ENCODE results near the gene LRRC49. TPM values are rescaled to one million over a fixed set of nuclear protein-coding genes. Genes with fewer than 3 reads are reported as not detected.
A peak's percentile ranks its signal among the peaks of the same experiment; 100 is the strongest.
"Not testable (repeated sequence)": the region's sequence is repeated elsewhere in the genome, so short reads cannot be mapped to it uniquely, and the experiment has no call there.

Gene LRRC49
- total and polyA plus RNA-seq, 11 donors: 13.3 to 123 (median 60.3) TPM

DNA sequence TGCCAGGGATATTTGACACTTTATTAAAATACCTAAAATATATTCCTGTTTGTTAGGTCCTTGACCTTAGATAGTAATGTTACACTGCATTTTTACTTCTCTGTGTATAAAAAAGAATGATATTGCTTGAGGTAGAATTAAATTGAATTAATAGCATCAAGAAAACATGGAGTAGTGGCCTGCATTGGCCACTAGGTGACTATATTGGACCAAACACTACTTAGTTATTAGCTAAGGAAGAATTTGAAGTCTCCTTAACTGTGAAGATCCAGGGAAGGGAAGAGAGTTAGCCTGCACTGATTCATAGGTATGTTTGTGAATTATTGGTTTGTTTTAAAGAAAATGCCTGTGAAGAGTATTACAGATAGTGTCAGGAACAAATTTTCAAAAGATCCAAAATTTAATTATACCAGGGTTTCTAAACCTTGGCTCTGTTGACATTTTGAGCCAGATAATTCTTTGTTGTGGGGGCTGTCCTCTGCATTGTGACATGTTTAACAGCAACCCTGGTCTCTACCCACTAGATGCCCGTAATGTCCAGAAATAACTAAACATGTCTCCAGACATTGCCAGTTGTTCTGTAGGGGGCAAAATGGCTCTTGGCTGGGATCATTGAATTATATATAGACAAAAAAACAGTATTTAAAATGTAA is 119.0 kb downstream of the LRRC49 start:
- TF ChIP-seq, protein P1, sequence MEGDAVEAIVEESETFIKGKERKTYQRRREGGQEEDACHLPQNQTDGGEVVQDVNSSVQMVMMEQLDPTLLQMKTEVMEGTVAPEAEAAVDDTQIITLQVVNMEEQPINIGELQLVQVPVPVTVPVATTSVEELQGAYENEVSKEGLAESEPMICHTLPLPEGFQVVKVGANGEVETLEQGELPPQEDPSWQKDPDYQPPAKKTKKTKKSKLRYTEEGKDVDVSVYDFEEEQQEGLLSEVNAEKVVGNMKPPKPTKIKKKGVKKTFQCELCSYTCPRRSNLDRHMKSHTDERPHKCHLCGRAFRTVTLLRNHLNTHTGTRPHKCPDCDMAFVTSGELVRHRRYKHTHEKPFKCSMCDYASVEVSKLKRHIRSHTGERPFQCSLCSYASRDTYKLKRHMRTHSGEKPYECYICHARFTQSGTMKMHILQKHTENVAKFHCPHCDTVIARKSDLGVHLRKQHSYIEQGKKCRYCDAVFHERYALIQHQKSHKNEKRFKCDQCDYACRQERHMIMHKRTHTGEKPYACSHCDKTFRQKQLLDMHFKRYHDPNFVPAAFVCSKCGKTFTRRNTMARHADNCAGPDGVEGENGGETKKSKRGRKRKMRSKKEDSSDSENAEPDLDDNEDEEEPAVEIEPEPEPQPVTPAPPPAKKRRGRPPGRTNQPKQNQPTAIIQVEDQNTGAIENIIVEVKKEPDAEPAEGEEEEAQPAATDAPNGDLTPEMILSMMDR (IDR thresholded peaks at IDR 0.05): peak; percentile 57 to 78 (median 72)
- no peak for TF ChIP-seq POLR2A (IDR thresholded peaks at IDR 0.05)
- Histone ChIP-seq H3K36me3 (peaks cover 0 to 34% (median 0%) of the 10 kb centered on the region in 9 donors), H3K27me3 (no peaks in the 10 kb centered on the region), H3K27ac (peak overlapping the region in 3 of 12 donors; percentile 7 to 69 (median 55)), H3K4me1 (peaks cover 0 to 11% (median 0%) of the 10 kb centered on the region in 12 donors), H3K9me3 (no peaks in the 10 kb centered on the region), H3K4me3 (peak overlapping the region in 5 of 12 donors; percentile 15 to 56 (median 52))
- peak in 3 of 4 donors; percentile 71 to 86 (median 82) for ATAC-seq
- peak in 1 of 5 donors; percentile 23 for DNase-seq
- intact Hi-C loops (cut with DNase I): loop anchor here in 9 of 10 donors (1.0 to 10.0 kb wide), 9 partner anchors 91 to 431 kb away; partner anchors contain the start of genes LRRC49 (in 2 of the 9) and THAP10 (in 2 of the 9)
- WGBS, 4 donors: 47 to 63% (median 59%) methylated on average over 1 of the region's 1 CpG

DNA sequence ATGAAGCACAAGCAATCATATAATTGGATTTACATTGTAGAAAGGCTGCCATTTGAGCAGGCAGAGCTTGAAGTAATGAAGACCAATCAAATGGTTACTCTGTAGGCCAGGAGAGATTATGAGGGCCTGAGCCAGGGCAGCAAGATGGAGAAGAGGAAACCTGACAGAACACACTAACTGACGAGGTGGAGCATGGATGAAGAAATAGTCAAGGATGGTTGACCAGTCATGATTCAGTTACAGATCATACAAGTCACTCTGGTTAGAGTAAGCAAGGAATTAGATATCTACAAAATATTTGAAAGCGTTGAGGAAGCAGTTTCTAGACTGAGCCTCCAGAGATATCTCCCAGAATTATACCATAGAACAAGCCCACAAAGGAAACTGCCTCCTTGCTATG is 120.8 kb downstream of the LRRC49 start:
- intact Hi-C loops (cut with DNase I): loop anchor here in 9 of 10 donors (5.0 to 10.0 kb wide), 6 partner anchors 89 to 429 kb away; partner anchors contain the start of genes LRRC49 (in 2 of the 9) and THAP10 (in 2 of the 9)
- Histone ChIP-seq H3K27ac (no peak overlapping the region), H3K27me3 (no peaks in the 10 kb centered on the region), H3K36me3 (peaks cover 0 to 52% (median under 1%) of the 10 kb centered on the region in 9 donors), H3K4me3 (no peak overlapping the region), H3K4me1 (peaks cover 0 to 11% (median 0%) of the 10 kb centered on the region in 12 donors), H3K9me3 (no peaks in the 10 kb centered on the region)
- WGBS, 4 donors: 86 to 92% (median 89%) methylated on average over 2 of the region's 2 CpGs
- no peak for ATAC-seq
- TF ChIP-seq, protein P1 (IDR thresholded peaks at IDR 0.05): no peak
- no peak for TF ChIP-seq POLR2A (IDR thresholded peaks at IDR 0.05)
- DNase-seq: no peak

DNA sequence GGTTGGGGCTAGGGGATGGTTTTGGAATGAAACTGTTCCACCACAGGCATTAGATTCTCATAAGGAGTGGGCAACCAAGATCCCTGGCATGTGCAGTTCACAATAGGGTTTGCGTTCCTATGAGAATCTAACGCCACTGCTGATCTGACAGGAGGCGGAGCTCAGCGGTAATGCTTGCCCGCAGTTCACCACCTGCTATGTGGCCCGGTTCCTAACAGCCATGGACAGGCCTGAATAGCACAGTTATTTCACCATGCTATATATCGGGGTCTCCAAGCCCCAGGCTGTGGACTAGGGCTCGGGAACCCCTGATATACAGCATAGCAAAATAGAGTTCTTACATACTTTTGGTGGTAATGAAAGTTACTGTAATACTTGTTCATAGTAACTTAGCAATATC is 122.7 kb downstream of the LRRC49 start:
- ATAC-seq (peak; percentile 39 to 76 (median 52)), DNase-seq (peak in 3 of 5 donors; percentile 19 to 51 (median 28))
- H3K27me3 ChIP-seq: no peaks in the 10 kb centered on the region
- peaks cover 0 to 64% (median 10%) of the 10 kb centered on the region in 9 donors for H3K36me3 ChIP-seq
- WGBS, 4 donors: 63 to 83% (median 69%) methylated on average over 6 to 8 of the region's 8 CpGs
- no peak overlapping the region for H3K4me3 ChIP-seq
- H3K27ac ChIP-seq: no peak overlapping the region
- intact Hi-C loops (cut with DNase I): loop anchor here in 5 of 10 donors (10.0 kb wide), 3 partner anchors 89 to 419 kb away; partner anchors contain the start of genes LRRC49 (in 2 of the 5) and THAP10 (in 2 of the 5)
- peaks cover 0 to 11% (median 0%) of the 10 kb centered on the region in 12 donors for H3K4me1 ChIP-seq
- TF ChIP-seq, protein P1 (IDR thresholded peaks at IDR 0.05): no peak
- no peak for TF ChIP-seq POLR2A (IDR thresholded peaks at IDR 0.05)
- H3K9me3 ChIP-seq: peaks cover 0 to 12% (median 0%) of the 10 kb centered on the region in 12 donors

DNA sequence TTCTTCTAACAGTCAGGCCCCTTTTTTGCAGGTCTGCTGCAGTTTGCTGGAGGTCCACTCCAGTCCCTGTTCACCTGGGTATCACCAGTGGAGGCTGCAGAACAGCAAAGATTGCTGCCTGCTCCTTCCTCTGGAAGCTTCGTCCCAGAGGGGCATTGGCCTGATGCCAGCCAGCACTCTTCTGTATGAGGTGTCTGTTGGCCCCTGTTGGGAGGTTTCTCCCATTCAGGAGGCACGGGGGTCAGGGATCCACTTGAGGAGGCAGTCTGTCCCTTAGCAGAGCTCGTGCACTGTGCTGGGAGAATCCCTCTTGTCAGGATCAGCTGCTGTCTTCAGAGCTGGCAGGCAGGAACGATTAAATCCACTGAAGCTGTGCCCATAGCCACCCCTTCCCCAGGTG is 138.6 kb downstream of the LRRC49 start:
- H3K9me3 ChIP-seq: peaks cover 0 to 49% (median 0%) of the 10 kb centered on the region in 12 donors
- H3K4me1 ChIP-seq; H3K27me3 ChIP-seq; H3K4me3 ChIP-seq; H3K27ac ChIP-seq; intact Hi-C loops (cut with DNase I); H3K36me3 ChIP-seq; ATAC-seq: not testable (repeated sequence)
- peak in 1 of 5 donors; percentile 23 for DNase-seq
- 56 to 70% (median 65%) methylated on average over 4 of the region's 4 CpGs for WGBS, 4 donors

DNA sequence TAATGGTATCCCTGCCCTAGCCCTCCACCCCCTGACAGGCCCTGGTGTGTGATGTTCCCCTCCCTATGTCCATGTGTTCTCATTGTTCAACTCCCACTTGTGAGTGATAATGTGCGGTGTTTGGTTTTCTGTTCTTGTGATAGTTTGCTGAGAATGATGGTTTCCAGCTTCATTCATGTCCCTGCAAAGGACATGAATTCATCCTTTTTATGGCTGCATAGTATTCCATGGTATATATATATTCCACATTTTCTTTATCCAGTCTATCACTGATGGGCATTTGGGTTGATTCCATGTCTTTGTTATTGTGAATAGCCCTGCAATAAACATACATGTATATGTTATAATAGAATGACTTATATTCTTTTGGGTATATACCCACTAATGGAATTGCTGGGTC is 142.9 kb downstream of the LRRC49 start:
- ATAC-seq; intact Hi-C loops (cut with DNase I): not testable (repeated sequence)
- WGBS, 4 donors: 93 to 98% (median 95%) methylated on average over 1 of the region's 1 CpG

More for the DNA sequence above, 142.9 kb downstream of the LRRC49 start:
- not testable (repeated sequence) for H3K27ac ChIP-seq, H3K4me3 ChIP-seq, DNase-seq, H3K4me1 ChIP-seq, H3K27me3 ChIP-seq
- H3K36me3 ChIP-seq: peaks cover 0 to 31% (median 7%) of the 10 kb centered on the region in 9 donors
- H3K9me3 ChIP-seq: peaks cover 0 to 23% (median 0%) of the 10 kb centered on the region in 12 donors

Data from heart left ventricle (tissue), 16 donors.